HG03342 (cell line): ENCODE results near the gene TRABD.

Source experiments
- ATAC-seq: cut with Tn5 transposase; IDR thresholded peaks from one replicate; pipeline ENCODE4 v1.9.1; 2021; ENCODE audit warnings: mild to moderate bottlenecking, moderate library complexity; ENCODE audit not compliant: unreplicated experiment

Gene TRABD

GRCh38 chr22:50184902-50185374 is 775 bp upstream of the TRABD start:
- ATAC-seq, result no peak

DNA sequence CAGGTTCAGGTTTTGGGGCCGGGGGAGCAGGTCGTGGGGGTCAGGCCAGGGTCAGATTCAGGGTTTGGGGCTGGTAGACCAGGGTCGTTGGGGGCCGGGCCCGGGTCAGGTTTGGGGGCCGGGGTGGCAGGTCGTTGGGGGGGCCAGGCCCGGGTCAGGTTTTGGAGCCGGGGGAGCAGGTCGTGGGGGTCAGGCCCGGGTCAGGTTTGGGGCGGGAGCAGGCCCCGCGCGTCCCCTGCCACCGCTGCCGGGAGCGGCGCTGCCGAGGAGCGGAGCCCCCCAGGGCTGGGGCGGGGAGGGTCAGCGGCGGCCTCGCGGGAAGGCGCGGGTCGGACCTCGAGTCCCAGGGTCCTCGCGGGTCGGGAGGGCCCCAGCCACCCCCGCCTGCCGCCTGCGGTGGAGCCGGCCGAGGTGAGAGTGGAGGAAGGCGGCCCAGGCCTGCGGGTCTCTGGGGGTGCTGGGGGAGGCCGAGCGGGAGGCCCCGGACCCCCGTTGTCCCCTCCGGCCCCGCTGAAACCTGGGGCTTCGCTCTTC is 535 bp downstream of the TRABD start:
- no peak for ATAC-seq

GRCh38 chr22:50186761-50187523 is 1.2 kb downstream of the TRABD start:
- ATAC-seq, result no peak

GRCh38 chr22:50188356-50188755 is 2.6 kb downstream of the TRABD start:
- ATAC-seq, result no peak

- ATAC-seq, result no peak
These were observed 3.6 kb downstream of the TRABD start for GRCh38 chr22:50189184-50189848.

DNA sequence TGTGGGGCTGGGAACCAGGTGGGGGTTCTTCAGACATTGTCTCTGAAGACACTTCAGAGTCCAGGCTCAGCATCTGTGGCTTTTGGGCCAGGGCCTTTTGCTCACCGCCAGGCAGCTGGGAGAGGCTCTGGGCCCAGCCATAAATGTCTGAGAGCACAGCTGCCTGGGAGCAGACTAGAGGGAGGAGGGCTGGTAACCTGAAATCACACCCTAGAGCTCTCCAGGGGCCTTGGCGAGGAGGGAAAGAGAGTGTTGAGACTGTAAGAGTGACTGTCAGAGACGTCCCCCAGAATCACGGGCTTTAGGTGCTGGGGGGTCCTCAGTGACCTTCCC is 4.1 kb downstream of the TRABD start:
- no peak for ATAC-seq

- ATAC-seq, result peak; percentile 44
These were observed 4.6 kb downstream of the TRABD start for GRCh38 chr22:50190182-50190940.

GRCh38 chr22:50190941-50191741 is 5.4 kb downstream of the TRABD start:
- ATAC-seq, result peak; percentile 23

DNA sequence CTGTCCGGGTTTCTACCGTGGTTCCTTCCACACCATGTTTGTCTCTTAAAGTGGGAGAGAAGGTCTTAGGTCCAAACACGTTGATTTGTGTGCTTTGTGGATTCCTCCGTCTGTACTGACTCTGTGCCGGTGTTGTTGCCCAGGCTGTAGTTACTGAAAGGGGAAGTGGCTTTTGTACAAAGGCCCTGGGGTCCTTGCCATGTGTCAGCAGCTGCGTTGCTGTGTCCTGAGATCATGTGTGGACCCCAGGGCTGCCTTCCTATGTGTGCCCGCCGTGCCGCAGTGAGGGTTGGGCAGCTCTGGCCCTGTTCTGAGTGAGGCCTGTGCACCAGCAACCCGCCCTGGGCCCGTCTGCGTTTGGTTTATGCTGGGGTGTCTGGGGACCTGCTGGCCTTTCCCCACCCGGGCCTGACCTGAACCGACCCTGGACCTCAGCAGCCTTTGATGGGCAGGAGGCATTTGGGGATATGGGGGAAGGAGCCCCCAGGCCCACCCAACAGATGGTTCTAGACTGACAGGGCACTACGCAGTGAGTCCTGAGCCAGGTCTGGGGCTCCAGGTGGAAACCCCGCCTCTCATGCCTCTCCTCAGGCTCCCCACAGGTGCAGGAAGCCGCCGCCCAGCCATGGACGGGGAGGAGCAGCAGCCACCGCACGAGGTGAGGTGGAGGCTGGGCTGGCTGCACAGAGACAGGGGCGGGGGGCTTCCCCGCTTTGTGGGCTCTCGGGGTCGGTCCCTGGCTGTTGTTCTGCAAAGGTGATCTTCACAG is 6.9 kb downstream of the TRABD start:
- ATAC-seq, result no peak

DNA sequence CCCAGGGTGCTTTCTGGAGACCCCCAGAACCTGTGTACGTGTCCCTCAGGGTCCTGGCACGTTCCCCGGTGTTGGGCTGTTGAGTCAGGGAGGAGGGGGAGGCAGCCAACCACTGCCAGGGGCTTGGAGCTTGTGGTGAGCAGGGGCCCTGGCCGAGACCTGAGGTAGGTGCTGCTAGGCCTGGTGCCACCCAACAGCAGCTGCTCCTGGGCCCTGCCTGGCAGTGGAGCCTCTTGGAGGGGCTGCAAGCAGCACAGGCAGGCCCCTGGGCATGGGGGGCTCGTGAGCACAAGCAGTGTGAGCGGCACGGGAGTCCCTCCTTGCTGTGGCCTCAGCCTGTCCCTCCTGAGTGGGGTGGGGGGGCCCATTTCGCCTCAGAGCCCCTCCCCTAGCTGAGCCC is 7.9 kb downstream of the TRABD start:
- no peak for ATAC-seq

DNA sequence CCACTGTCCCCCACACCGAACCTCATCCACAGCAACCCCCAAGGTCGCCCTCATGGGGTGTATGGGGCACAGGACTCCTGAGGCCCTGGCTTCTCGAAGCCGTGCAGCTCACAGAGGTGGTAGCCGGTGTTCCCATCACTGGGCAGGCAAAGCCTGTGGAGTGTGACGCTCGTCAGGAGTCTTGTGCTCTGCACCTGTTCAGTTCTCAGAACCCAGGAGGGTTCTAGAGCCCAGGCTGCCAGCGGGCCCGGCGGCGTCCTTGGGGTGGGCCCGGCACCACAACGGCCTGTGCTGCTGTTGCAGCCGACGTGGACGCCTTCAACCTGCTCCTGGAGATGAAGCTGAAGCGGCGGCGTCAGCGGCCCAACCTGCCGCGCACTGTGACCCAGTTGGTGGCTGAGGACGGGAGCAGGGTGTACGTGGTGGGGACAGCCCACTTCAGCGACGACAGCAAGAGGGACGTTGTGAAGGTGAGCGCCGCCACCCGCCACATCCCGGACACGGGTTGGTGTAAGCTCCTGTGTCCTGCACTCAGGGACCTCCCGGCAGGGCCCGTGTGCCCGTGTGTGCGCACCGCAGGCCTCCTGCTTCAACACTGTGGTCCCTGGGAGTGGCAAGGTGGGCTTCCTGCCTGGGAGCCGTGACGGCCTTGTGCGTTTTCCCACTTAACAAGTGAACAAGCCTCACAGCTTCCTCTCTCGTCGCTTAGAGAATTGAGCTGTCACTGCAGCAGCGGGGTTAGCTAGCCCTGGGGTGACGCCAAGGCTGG is 8.5 kb downstream of the TRABD start:
- no peak for ATAC-seq

- no peak for ATAC-seq
These were observed 10.5 kb downstream of the TRABD start for GRCh38 chr22:50196256-50196655.

- ATAC-seq, result no peak
These were observed 11.5 kb downstream of the TRABD start for GRCh38 chr22:50197000-50197800.

- no peak for ATAC-seq
These were observed 12.3 kb downstream of the TRABD start for GRCh38 chr22:50197856-50198623.

GRCh38 chr22:50198624-50199017 is 12.9 kb downstream of the TRABD start:
- ATAC-seq, result no peak

GRCh38 chr22:50199251-50199721 is 13.6 kb downstream of the TRABD start:
- no peak for ATAC-seq

- no peak for ATAC-seq
These were observed 14.2 kb downstream of the TRABD start for GRCh38 chr22:50199829-50200460.
